ENCODE results near the gene RPTOR.

RPTOR gene

DNA sequence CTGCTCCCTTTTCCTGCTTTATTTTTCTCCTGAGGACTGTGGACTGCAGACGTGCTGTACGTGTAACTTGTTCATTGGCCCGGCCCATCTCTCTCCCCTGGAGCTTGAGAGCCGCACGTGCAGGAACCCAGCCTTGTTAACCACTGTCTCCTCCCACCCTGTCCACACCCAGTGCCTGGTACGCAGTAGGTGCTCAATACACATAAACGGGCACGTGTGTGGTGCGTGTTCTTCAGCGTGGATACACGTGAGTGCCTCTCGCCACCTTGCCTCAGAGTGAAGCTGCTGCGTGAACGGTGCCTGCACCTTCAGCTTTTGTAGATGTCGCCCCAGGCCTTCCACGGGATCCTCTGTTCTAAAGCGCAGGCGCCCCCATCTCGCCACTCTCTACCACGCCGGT, 350.7 kb downstream of the RPTOR start:
- Histone ChIP-seq H3K27ac (ENCODE audit: extremely low read depth, low read depth, low read length) (no peak overlapping the region), H3K36me3 (ENCODE audit: control insufficient read depth in 2 of 2, insufficient read depth in 1 of 2, low read length in 2 of 2) (peaks cover 0 to 36% of the 10 kb centered on the region in 2 experiments; a peak in 2 of 3 replicates), H3K4me3 (ENCODE audit: low read depth, low read length) (no peak overlapping the region), H3K9me3 (ENCODE audit: control insufficient read depth, insufficient read depth, low read depth, low read length) (no peaks in the 10 kb centered on the region), H3K4me1 (ENCODE audit: control insufficient read depth, insufficient read depth, low read length) (peaks cover 13% of the 10 kb centered on the region)
- ChIA-PET POLR2A (no interaction called here), CTCF (interaction anchor here (1.1 kb wide), 2 partner anchors 14 to 468 kb away, joined by 3 to 4 read pairs; no protein-coding TSS in a partner anchor)
- TF ChIP-seq ZNF404 (tag by site-specific recombination; IDR thresholded peaks at IDR 0.05) = no peak
- no peak for TF ChIP-seq KLF8 (tag by site-specific recombination; IDR thresholded peaks at IDR 0.05)
- no peak for TF ChIP-seq RBAK (tag by site-specific recombination; IDR thresholded peaks at IDR 0.05)
- TF ChIP-seq ZNF239 (tag by site-specific recombination; IDR thresholded peaks at IDR 0.05) = no peak
- no peak for TF ChIP-seq FEZF1 (tag by site-specific recombination; IDR thresholded peaks at IDR 0.05)
- no peak for TF ChIP-seq ZNF561 (tag by site-specific recombination; IDR thresholded peaks at IDR 0.05; ENCODE audit: borderline replicate concordance)

GRCh38 chr17:80898716-80899115, 354.1 kb downstream of the RPTOR start:
- no peaks in the 10 kb centered on the region for H3K4me1 ChIP-seq (ENCODE audit: control insufficient read depth, insufficient read depth, low read length)
- peaks cover 0 to 44% of the 10 kb centered on the region in 2 experiments; a peak in 2 of 3 replicates for H3K36me3 ChIP-seq (ENCODE audit: control insufficient read depth in 2 of 2, insufficient read depth in 1 of 2, low read length in 2 of 2)
- TF ChIP-seq ZBTB11 (tag by site-specific recombination; conservative IDR thresholded peaks at IDR 0.05; ENCODE audit: low read depth) (no peak), ZNF654 (tag by site-specific recombination; IDR thresholded peaks at IDR 0.05; ENCODE audit: low read depth) (no peak), ZNF121 (tag by site-specific recombination; IDR thresholded peaks at IDR 0.05) (no peak), ZNF341 (tag by site-specific recombination; IDR thresholded peaks at IDR 0.05; ENCODE audit: low read depth) (no peak)
- no peaks in the 10 kb centered on the region for H3K9me3 ChIP-seq (ENCODE audit: control insufficient read depth, insufficient read depth, low read depth, low read length)
- POLR2A ChIA-PET = interaction anchor here (0.5 to 1.6 kb wide), 2 partner anchors 214 to 423 kb away, joined by 3 read pairs; no protein-coding TSS in a partner anchor
- no peak overlapping the region for H3K4me3 ChIP-seq (ENCODE audit: low read depth, low read length)
- CTCF ChIA-PET = interaction anchor here (0.6 to 3.5 kb wide), 24 partner anchors 10 to 472 kb away, joined by 3 to 21 read pairs (median 5); no protein-coding TSS in a partner anchor
- no peak overlapping the region for H3K27ac ChIP-seq (ENCODE audit: extremely low read depth, low read depth, low read length)

DNA sequence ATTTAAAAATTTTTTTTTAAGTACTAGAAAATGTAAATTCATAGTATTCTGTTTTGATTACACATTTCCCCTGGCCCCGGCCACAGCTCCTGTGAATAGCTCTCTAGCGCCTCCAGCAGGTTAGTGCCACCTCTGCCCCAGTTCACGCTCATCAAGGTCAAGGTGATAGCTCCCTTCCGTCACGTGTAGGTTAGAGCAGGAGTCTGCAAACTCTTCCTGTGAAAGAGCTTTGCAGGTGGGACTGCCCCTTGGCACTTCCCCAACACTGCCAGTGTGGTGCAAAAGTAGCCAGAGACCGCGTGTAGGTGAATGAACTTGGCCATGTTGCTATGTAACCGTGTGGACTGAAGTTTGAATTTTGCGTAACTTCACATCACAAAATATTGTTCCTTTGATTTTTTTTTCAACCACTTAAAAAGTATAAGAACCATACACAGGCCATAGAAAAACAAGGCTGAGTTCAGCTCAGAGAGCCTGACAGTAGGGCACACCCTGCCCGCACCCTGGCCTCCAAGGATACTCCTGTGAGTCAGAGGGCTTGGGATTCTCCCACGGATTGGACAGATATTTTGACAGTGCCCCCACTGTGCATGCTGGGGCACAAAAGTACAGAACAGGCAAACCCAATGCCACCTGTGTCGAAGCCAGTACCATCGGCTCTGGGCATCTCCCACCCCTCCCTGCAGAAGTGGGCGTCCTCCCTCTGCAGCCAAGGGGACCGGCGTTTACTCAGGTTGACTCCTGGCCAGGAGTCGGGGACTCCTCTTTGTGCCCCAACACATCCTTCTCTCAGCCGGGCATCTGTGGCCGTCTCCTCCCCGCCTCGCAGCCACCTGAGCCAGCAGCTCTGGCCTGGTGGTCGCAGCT, 355.0 kb downstream of the RPTOR start:
- ChIA-PET POLR2A (interaction anchor here (0.5 to 1.6 kb wide), 2 partner anchors 213 to 424 kb away, joined by 3 read pairs; no protein-coding TSS in a partner anchor), CTCF (interaction anchor here (0.6 to 3.5 kb wide), 32 partner anchors 8 to 717 kb away, joined by 3 to 21 read pairs (median 5); no protein-coding TSS in a partner anchor)
- H3K36me3 ChIP-seq (ENCODE audit: control insufficient read depth in 2 of 2, insufficient read depth in 1 of 2, low read length in 2 of 2) = peaks cover 0 to 42% of the 10 kb centered on the region in 2 experiments; a peak in 2 of 3 replicates
- no peaks in the 10 kb centered on the region for H3K9me3 ChIP-seq (ENCODE audit: control insufficient read depth, insufficient read depth, low read depth, low read length)
- H3K4me1 ChIP-seq (ENCODE audit: control insufficient read depth, insufficient read depth, low read length) = no peaks in the 10 kb centered on the region
- H3K27ac ChIP-seq (ENCODE audit: extremely low read depth, low read depth, low read length) = no peak overlapping the region
- TF ChIP-seq ELK4 (IDR thresholded peaks at IDR 0.05; ENCODE audit: borderline replicate concordance, low read depth, low read length) = no peak
- TF ChIP-seq, protein P1, sequence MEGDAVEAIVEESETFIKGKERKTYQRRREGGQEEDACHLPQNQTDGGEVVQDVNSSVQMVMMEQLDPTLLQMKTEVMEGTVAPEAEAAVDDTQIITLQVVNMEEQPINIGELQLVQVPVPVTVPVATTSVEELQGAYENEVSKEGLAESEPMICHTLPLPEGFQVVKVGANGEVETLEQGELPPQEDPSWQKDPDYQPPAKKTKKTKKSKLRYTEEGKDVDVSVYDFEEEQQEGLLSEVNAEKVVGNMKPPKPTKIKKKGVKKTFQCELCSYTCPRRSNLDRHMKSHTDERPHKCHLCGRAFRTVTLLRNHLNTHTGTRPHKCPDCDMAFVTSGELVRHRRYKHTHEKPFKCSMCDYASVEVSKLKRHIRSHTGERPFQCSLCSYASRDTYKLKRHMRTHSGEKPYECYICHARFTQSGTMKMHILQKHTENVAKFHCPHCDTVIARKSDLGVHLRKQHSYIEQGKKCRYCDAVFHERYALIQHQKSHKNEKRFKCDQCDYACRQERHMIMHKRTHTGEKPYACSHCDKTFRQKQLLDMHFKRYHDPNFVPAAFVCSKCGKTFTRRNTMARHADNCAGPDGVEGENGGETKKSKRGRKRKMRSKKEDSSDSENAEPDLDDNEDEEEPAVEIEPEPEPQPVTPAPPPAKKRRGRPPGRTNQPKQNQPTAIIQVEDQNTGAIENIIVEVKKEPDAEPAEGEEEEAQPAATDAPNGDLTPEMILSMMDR (tag by site-specific recombination; IDR thresholded peaks at IDR 0.05) = peak; percentile 25; the same call in 1 of the 2 replicates
- TF ChIP-seq ZNF626 (tag by site-specific recombination; IDR thresholded peaks at IDR 0.05) = no peak
- TF ChIP-seq ZBTB20 (tag by site-specific recombination; IDR thresholded peaks at IDR 0.05) = peak; percentile 19; the same call in 1 of the 2 replicates
- peak; percentile 52 for TF ChIP-seq ZNF654 (tag by site-specific recombination; IDR thresholded peaks at IDR 0.05; ENCODE audit: low read depth)
- no peak overlapping the region for H3K4me3 ChIP-seq (ENCODE audit: low read depth, low read length)
